ENCODE results near the gene FRMD4A. TPM values are rescaled to one million over a fixed set of nuclear protein-coding genes. Genes with fewer than 3 reads are reported as not detected.

The FRMD4A gene
- total RNA-seq = 44.8 and 92.6 TPM in 2 replicates

DNA sequence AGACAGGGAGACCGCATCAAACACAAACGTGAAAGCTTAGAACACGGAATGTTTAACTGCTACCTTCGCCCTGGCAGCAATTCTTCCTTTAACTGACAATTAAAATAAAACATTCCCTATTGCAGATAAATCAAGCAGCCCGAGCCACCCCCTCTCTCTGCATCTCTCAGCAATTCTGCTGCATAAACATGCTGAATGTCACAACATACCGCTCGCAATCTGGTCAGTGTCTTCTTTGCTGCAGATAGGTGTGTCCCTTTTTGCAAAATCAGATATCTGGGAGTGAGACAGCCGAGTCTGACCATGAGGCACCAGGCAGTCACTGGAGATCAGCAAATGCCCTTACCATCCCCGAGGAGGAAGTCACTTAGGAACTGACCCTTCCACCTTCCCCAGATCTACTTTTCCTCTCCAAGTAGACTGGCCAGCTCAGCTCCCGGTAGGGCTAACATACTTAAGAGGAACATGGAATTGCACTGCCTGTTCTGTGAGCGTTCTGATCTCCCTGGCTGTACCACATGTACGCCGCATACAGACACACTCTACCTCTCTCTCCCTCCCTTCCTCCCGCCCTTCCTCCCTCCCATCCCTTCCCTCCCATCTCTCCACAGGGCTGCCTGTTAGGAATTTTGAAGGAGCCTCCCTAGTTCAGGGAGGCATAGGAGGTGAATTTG, at the start of gene FRMD4A:
FRMD4A (minus strand) TSS at position 537 of the 674 bp plus-strand sequence.

All from regular cardiac myocyte (primary cell).